OCI-LY3 (cell line): Measurements from ENCODE around the gene PDE7B.

Source experiments
- EZH2phosphoT487 ChIP-seq: fragments of 200-600 bp; shearing (Covaris generic); IDR thresholded peaks from 2 replicates; pipeline ENCODE4 v1.6.1; 2018; ENCODE audit warnings: antibody characterized with exemption, mixed run types, low read depth
- TF ChIP-seq, protein P1 (sequence below): fragments of 200-600, 300-600 bp; sonication (generic); IDR thresholded peaks from 2 replicates; pipeline ENCODE4 v1.5.1; 2014; ENCODE audit warnings: antibody characterized with exemption, low read length, low read depth

GRCh38 chr6:135819665-135820064 lies 31.8 kb upstream of the PDE7B start:
- TF ChIP-seq, protein P1, sequence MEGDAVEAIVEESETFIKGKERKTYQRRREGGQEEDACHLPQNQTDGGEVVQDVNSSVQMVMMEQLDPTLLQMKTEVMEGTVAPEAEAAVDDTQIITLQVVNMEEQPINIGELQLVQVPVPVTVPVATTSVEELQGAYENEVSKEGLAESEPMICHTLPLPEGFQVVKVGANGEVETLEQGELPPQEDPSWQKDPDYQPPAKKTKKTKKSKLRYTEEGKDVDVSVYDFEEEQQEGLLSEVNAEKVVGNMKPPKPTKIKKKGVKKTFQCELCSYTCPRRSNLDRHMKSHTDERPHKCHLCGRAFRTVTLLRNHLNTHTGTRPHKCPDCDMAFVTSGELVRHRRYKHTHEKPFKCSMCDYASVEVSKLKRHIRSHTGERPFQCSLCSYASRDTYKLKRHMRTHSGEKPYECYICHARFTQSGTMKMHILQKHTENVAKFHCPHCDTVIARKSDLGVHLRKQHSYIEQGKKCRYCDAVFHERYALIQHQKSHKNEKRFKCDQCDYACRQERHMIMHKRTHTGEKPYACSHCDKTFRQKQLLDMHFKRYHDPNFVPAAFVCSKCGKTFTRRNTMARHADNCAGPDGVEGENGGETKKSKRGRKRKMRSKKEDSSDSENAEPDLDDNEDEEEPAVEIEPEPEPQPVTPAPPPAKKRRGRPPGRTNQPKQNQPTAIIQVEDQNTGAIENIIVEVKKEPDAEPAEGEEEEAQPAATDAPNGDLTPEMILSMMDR, result no peak
- TF ChIP-seq EZH2phosphoT487, result no peak
